K562 (cell line): ENCODE results near the gene CYRIA. TPM values are rescaled to one million over a fixed set of nuclear protein-coding genes. Genes with fewer than 3 reads are reported as not detected.

Experiments
- ARHGAP35 ChIP-seq: fragments of 450-650 bp; IDR thresholded peaks from 2 replicates; pipeline ENCODE4 v1.6.1; 2018; ENCODE audit not compliant: partially characterized antibody
- HDAC1 ChIP-seq, 2 experiments: fragments of 450-650 bp; IDR thresholded peaks; 2 replicates each; pipeline ENCODE4 v1.6.1; 2016 to 2017; ENCODE audit warnings: inconsistent platforms in 1 of 2, mild to moderate bottlenecking in 1 of 2, moderate library complexity in 1 of 2
- NCOA6 ChIP-seq: fragments of 450-650 bp; IDR thresholded peaks from 2 replicates; pipeline ENCODE4 v1.6.1; 2017; ENCODE audit warnings: mild to moderate bottlenecking
- polyA plus RNA-seq, 8 experiments: library from polyadenylated mRNA; depleted of rRNA in 4 of 8; stranded (reverse) in 5 of 8; unstranded in 3 of 8; fragments of >200 nt; fragmentation: Nextera tagmentation in 2 of 8; fragmentation: Illumina TruSeq in 1 of 8; extraction: Ambion mirVana in 2 of 8; extraction: Trizol in 1 of 8; gene quantifications; 2 replicates each; pipeline versions ENCODE4 v1.2.1 to v1.2.3, GENCODE V29; 2011 to 2014; ENCODE audit warnings: inconsistent platforms in 1 of 8, missing spikeins in 1 of 8
- total RNA-seq, 7 experiments: library from RNA; depleted of rRNA in 6 of 7; stranded (reverse); fragments of >200 nt in 6 of 7; fragmentation: Illumina TruSeq in 2 of 7; extraction: Trizol in 2 of 7; gene quantifications; 2 replicates each; pipeline versions ENCODE4 v1.2.1 to v1.2.3, GENCODE V29; 2011 to 2021; ENCODE audit warnings: low replicate concordance in 1 of 7
- TF ChIP-seq, protein P1 (sequence below): fragments of 450-650 bp; IDR thresholded peaks from 2 replicates; pipeline ENCODE4 v1.6.1; 2016; ENCODE audit warnings: low read depth
- TF ChIP-seq, protein P2 (sequence below): fragments of 450-650 bp; IDR thresholded peaks from 2 replicates; pipeline ENCODE4 v1.6.1; 2016

CYRIA gene
- total and polyA plus RNA-seq, 9 of the 15 experiments (the other 6 are each of a cell fraction or from before 2014, with no cell fraction given), result 0.84 to 5.6 (median 3.0) TPM

DNA sequence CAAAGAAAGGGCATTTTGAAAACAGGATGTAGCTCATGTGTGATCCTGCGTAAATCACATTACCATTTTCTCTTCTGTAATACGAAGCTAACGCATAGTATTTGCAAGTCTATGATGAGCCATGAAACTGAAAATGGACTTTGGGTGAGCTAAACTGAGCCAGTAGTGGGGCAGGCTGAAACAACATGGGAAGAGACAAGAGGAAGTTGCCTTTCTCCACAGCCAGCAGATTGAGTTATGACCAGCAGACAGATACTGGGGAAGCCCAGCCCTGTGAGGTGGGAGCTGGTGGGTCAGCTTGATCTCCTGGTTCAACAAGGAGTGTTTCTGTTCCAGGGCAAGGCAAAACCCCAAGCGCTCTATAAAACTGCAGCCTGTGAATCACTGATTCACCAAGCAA lies 11.8 kb downstream of the CYRIA start (continued):
- TF ChIP-seq, protein P1, sequence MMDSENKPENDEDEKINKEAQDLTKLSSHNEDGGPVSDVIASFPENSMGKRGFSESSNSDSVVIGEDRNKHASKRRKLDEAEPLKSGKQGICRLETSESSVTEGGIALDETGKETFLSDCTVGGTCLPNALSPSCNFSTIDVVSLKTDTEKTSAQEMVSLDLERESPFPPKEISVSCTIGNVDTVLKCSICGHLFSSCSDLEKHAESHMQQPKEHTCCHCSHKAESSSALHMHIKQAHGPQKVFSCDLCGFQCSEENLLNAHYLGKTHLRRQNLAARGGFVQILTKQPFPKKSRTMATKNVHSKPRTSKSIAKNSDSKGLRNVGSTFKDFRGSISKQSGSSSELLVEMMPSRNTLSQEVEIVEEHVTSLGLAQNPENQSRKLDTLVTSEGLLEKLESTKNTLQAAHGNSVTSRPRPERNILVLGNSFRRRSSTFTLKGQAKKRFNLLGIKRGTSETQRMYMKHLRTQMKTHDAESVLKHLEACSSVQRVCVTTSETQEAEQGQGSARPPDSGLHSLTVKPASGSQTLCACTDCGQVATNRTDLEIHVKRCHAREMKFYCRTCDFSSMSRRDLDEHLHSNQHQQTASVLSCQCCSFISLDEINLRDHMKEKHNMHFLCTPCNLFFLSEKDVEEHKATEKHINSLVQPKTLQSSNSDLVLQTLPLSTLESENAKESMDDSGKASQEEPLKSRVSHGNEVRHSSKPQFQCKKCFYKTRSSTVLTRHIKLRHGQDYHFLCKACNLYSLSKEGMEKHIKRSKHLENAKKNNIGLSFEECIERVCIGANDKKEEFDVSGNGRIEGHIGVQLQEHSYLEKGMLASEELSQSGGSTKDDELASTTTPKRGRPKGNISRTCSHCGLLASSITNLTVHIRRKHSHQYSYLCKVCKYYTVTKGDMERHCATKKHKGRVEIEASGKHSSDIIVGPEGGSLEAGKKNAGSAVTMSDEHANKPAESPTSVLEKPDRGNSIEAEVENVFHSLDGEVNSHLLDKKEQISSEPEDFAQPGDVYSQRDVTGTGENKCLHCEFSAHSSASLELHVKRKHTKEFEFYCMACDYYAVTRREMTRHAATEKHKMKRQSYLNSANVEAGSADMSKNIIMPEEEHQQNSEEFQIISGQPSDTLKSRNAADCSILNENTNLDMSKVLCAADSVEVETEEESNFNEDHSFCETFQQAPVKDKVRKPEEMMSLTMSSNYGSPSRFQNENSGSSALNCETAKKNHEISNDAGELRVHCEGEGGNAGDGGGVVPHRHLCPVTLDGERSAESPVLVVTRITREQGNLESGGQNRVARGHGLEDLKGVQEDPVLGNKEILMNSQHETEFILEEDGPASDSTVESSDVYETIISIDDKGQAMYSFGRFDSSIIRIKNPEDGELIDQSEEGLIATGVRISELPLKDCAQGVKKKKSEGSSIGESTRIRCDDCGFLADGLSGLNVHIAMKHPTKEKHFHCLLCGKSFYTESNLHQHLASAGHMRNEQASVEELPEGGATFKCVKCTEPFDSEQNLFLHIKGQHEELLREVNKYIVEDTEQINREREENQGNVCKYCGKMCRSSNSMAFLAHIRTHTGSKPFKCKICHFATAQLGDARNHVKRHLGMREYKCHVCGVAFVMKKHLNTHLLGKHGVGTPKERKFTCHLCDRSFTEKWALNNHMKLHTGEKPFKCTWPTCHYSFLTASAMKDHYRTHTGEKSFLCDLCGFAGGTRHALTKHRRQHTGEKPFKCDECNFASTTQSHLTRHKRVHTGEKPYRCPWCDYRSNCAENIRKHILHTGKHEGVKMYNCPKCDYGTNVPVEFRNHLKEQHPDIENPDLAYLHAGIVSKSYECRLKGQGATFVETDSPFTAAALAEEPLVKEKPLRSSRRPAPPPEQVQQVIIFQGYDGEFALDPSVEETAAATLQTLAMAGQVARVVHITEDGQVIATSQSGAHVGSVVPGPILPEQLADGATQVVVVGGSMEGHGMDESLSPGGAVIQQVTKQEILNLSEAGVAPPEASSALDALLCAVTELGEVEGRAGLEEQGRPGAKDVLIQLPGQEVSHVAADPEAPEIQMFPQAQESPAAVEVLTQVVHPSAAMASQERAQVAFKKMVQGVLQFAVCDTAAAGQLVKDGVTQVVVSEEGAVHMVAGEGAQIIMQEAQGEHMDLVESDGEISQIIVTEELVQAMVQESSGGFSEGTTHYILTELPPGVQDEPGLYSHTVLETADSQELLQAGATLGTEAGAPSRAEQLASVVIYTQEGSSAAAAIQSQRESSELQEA, result no peak
- TF ChIP-seq NCOA6 (no peak), ARHGAP35 (no peak), HDAC1 (IDR thresholded peaks at IDR 0.05) (no peak)
- TF ChIP-seq, protein P2, sequence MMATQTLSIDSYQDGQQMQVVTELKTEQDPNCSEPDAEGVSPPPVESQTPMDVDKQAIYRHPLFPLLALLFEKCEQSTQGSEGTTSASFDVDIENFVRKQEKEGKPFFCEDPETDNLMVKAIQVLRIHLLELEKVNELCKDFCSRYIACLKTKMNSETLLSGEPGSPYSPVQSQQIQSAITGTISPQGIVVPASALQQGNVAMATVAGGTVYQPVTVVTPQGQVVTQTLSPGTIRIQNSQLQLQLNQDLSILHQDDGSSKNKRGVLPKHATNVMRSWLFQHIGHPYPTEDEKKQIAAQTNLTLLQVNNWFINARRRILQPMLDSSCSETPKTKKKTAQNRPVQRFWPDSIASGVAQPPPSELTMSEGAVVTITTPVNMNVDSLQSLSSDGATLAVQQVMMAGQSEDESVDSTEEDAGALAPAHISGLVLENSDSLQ, result peak; percentile 51; the same call in 1 of the 2 replicates
